Measurements from ENCODE around the gene LILRB1. TPM values are rescaled to one million over a fixed set of nuclear protein-coding genes. Genes with fewer than 3 reads are reported as not detected.

The LILRB1 gene
- total and polyA plus RNA-seq, 9 of the 15 experiments (the other 6 are each of a cell fraction or from before 2014, with no cell fraction given), result not detected

DNA sequence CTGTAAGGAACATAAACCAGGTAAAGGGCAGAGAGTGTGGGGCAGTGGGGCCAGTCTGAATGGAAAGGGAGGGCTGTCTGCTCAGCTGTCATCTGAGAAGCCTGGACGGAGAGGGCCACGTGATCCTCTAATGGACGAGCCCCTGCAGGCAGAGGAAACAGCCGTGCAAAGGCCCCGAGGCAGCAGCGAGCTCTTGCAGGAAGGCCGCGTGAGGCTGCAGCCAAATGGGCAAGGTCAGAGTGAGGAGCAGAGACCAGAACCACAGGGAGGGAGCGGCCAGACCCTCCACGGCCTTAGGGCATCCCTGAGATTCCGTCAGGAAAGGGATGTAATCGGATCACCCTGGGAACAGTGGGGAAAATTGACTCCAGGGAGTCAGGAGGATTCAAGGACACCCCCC lies 36.9 kb downstream of the LILRB1 start:
- H3K9me3 ChIP-seq (replicated peaks; ENCODE audit: control insufficient read depth, insufficient read depth, low read depth, low read length), result no peaks in the 10 kb centered on the region
- DNase-seq (ENCODE audit: extremely low read depth in 1 of 4, low spot score in 3 of 4) (no peak), FAIRE-seq (no peak), ATAC-seq (no peak)
- ChIA-PET POLR2A (interaction anchor here (0.6 to 1.2 kb wide), 2 partner anchors 13 to 106 kb away, joined by 4 read pairs; no protein-coding TSS in a partner anchor), CTCF (ENCODE audit: low intra/inter-chr PET ratio) (no interaction called here)
- no peaks in the 10 kb centered on the region for H3K9me1 ChIP-seq (ENCODE audit: control insufficient read depth, insufficient read depth, low read length)
- intact Hi-C loops (cut with micrococcal nuclease), result no loop called here
- no peak overlapping the region for H3K4me3 ChIP-seq
- H3K9ac ChIP-seq (ENCODE audit: insufficient read depth in 1 of 2, low read depth in 2 of 2, low read length in 2 of 2), result no peak overlapping the region
- no peaks in the 10 kb centered on the region for H3K4me1 ChIP-seq (replicated peaks in 1 of 2; ENCODE audit: control insufficient read depth in 2 of 2, insufficient read depth in 2 of 2, low read length in 2 of 2)
- BruUV-seq (replicated peaks), result no TSS peak
- TF ChIP-seq, protein P1, sequence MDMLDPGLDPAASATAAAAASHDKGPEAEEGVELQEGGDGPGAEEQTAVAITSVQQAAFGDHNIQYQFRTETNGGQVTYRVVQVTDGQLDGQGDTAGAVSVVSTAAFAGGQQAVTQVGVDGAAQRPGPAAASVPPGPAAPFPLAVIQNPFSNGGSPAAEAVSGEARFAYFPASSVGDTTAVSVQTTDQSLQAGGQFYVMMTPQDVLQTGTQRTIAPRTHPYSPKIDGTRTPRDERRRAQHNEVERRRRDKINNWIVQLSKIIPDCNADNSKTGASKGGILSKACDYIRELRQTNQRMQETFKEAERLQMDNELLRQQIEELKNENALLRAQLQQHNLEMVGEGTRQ (CRISPR knock-in tag; IDR thresholded peaks at IDR 0.05), result peak; percentile 41; the same call in 1 of the 2 replicates
- TF ChIP-seq, protein P2, sequence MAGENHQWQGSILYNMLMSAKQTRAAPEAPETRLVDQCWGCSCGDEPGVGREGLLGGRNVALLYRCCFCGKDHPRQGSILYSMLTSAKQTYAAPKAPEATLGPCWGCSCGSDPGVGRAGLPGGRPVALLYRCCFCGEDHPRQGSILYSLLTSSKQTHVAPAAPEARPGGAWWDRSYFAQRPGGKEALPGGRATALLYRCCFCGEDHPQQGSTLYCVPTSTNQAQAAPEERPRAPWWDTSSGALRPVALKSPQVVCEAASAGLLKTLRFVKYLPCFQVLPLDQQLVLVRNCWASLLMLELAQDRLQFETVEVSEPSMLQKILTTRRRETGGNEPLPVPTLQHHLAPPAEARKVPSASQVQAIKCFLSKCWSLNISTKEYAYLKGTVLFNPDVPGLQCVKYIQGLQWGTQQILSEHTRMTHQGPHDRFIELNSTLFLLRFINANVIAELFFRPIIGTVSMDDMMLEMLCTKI (IDR thresholded peaks at IDR 0.05; ENCODE audit: partially characterized antibody), result no peak
- TF ChIP-seq ESRRB (CRISPR knock-in tag; IDR thresholded peaks at IDR 0.05; ENCODE audit: borderline replicate concordance), result no peak
- TF ChIP-seq, protein P3, sequence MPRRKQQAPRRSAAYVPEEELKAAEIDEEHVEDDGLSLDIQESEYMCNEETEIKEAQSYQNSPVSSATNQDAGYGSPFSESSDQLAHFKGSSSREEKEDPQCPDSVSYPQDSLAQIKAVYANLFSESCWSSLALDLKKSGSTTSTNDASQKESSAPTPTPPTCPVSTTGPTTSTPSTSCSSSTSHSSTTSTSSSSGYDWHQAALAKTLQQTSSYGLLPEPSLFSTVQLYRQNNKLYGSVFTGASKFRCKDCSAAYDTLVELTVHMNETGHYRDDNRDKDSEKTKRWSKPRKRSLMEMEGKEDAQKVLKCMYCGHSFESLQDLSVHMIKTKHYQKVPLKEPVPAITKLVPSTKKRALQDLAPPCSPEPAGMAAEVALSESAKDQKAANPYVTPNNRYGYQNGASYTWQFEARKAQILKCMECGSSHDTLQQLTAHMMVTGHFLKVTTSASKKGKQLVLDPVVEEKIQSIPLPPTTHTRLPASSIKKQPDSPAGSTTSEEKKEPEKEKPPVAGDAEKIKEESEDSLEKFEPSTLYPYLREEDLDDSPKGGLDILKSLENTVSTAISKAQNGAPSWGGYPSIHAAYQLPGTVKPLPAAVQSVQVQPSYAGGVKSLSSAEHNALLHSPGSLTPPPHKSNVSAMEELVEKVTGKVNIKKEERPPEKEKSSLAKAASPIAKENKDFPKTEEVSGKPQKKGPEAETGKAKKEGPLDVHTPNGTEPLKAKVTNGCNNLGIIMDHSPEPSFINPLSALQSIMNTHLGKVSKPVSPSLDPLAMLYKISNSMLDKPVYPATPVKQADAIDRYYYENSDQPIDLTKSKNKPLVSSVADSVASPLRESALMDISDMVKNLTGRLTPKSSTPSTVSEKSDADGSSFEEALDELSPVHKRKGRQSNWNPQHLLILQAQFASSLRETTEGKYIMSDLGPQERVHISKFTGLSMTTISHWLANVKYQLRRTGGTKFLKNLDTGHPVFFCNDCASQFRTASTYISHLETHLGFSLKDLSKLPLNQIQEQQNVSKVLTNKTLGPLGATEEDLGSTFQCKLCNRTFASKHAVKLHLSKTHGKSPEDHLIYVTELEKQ (CRISPR knock-in tag; IDR thresholded peaks at IDR 0.05), result no peak
- peak; percentile 55 for TF ChIP-seq USF1 (CRISPR knock-in tag; IDR thresholded peaks at IDR 0.05)
- TF ChIP-seq ZNF644 (tag; IDR thresholded peaks at IDR 0.05; ENCODE audit: low read depth), result no peak
- no peak for TF ChIP-seq FOXK1 (CRISPR knock-in tag; IDR thresholded peaks at IDR 0.05; ENCODE audit: borderline replicate concordance)
- no peak for TF ChIP-seq BRD9 (IDR thresholded peaks at IDR 0.05; ENCODE audit: low read depth, partially characterized antibody)
- no peak for TF ChIP-seq HNRNPH1 (optimal IDR thresholded peaks at IDR 0.05; ENCODE audit: low read depth, low read length)
- no peak for TF ChIP-seq ELF2 (CRISPR knock-in tag; IDR thresholded peaks at IDR 0.05)
- in situ Hi-C loops (cut with MboI), result loop anchor here (25.0 kb wide), 1 partner anchor 770 kb away; the partner anchor contains the start of gene SHISA7
- H3K79me2 ChIP-seq (ENCODE audit: control insufficient read depth, insufficient read depth, low read length), result no peaks in the 10 kb centered on the region
- WGBS (ENCODE audit: insufficient coverage, low coverage, missing lambda C conversion rate), result under 1% methylated on average over 11 of the region's 12 CpGs
- no peak overlapping the region for H3K4me2 ChIP-seq (ENCODE audit: insufficient read depth, low read length)
- no peaks in the 10 kb centered on the region for H3K36me3 ChIP-seq (ENCODE audit: control insufficient read depth, insufficient read depth, low read length)
- H3K27me3 ChIP-seq (ENCODE audit: control insufficient read depth in 2 of 2, insufficient read depth in 2 of 2, low read length in 2 of 2), result peaks cover 16 to 58% of the 10 kb centered on the region in 2 experiments; a peak in 4 of 5 replicates
- peaks cover 5% of the 10 kb centered on the region; the same call in 1 of the 2 replicates for H4K20me1 ChIP-seq (replicated peaks; ENCODE audit: control insufficient read depth, insufficient read depth, low read length)
- H3K27ac ChIP-seq (ENCODE audit: extremely low read depth, low read depth, low read length), result no peak overlapping the region
- H2AFZ ChIP-seq (ENCODE audit: low read depth, low read length), result no peak overlapping the region
